Measurements from ENCODE around the gene KISS1.
A peak's percentile ranks its signal among the peaks of the same experiment; 100 is the strongest.

KISS1 gene

GRCh38 chr1:204190212-204191211, 5.8 kb downstream of the KISS1 start:
- DNase-seq = peak; percentile 59

- no peak for DNase-seq
These were observed 7.2 kb downstream of the KISS1 start for GRCh38 chr1:204188959-204189639.

GRCh38 chr1:204186597-204186996, 9.7 kb downstream of the KISS1 start:
- DNase-seq = no peak

GRCh38 chr1:204181116-204181515, 15.2 kb downstream of the KISS1 start:
- no peak for DNase-seq

- DNase-seq = no peak
These were observed 16.2 kb downstream of the KISS1 start for GRCh38 chr1:204180133-204180532.

- DNase-seq = no peak
These were observed 17.6 kb downstream of the KISS1 start for GRCh38 chr1:204178487-204179281.

- no peak for DNase-seq
These were observed 19.2 kb downstream of the KISS1 start for GRCh38 chr1:204177133-204177532.

- DNase-seq = no peak
These were observed 20.2 kb downstream of the KISS1 start for GRCh38 chr1:204176049-204176448.

GRCh38 chr1:204174958-204175357, 21.3 kb downstream of the KISS1 start:
- no peak for DNase-seq

GRCh38 chr1:204172404-204173029, 23.8 kb downstream of the KISS1 start:
- no peak for DNase-seq

GRCh38 chr1:204171751-204172178, 24.5 kb downstream of the KISS1 start:
- no peak for DNase-seq

GRCh38 chr1:204170494-204171155, 25.7 kb downstream of the KISS1 start:
- DNase-seq = no peak

- DNase-seq = no peak
These were observed 26.4 kb downstream of the KISS1 start for GRCh38 chr1:204169858-204170257.

GRCh38 chr1:204167730-204168129, 28.6 kb downstream of the KISS1 start:
- no peak for DNase-seq

GRCh38 chr1:204166219-204166618, 30.1 kb downstream of the KISS1 start, which contains the start of gene REN:
Gene REN, minus strand, starts transcription at chr1:204166337. Its CDS starts 44 bp downstream, at chr1:204166293.
- DNase-seq = no peak

- peak; percentile 79 for DNase-seq
These were observed 33.7 kb downstream of the KISS1 start for GRCh38 chr1:204162494-204163074.

- DNase-seq = no peak
These were observed 34.4 kb downstream of the KISS1 start for GRCh38 chr1:204161609-204162493.

GRCh38 chr1:204157962-204158361, 38.3 kb downstream of the KISS1 start:
- no peak for DNase-seq

GRCh38 chr1:204155881-204156280, 40.4 kb downstream of the KISS1 start:
- DNase-seq = no peak

- peak; percentile 50 for DNase-seq
These were observed 41.6 kb downstream of the KISS1 start for GRCh38 chr1:204154568-204155255.
